Ishikawa (cell line): Measurements from ENCODE around the gene LMF1.

Experiments used
- EGR1 ChIP-seq: IDR thresholded peaks from 2 replicates; pipeline ENCODE4 v1.6.1; 2012
- EP300 ChIP-seq: IDR thresholded peaks from 2 replicates; pipeline ENCODE4 v1.6.1; 2012; ENCODE audit warnings: borderline replicate concordance
- FOXM1 ChIP-seq: IDR thresholded peaks from 2 replicates; pipeline ENCODE4 v1.6.1; 2012; ENCODE audit warnings: low read depth, borderline replicate concordance
- NFIC ChIP-seq: IDR thresholded peaks from 2 replicates; pipeline ENCODE4 v1.6.1; 2012
- RAD21 ChIP-seq: IDR thresholded peaks from 2 replicates; pipeline ENCODE4 v1.6.1; 2012; ENCODE audit warnings: low read depth
- REST ChIP-seq: IDR thresholded peaks from 2 replicates; pipeline ENCODE4 v1.6.1; 2012; ENCODE audit warnings: low read depth, mild to moderate bottlenecking
- TAF1 ChIP-seq: IDR thresholded peaks from 2 replicates; pipeline ENCODE4 v1.6.1; 2012; ENCODE audit warnings: low read depth, mild to moderate bottlenecking
- TCF12 ChIP-seq: IDR thresholded peaks from 2 replicates; pipeline ENCODE4 v1.6.1; 2012; ENCODE audit warnings: low read depth
- TEAD4 ChIP-seq: IDR thresholded peaks from 2 replicates; pipeline ENCODE4 v1.6.1; 2012
- YY1 ChIP-seq: IDR thresholded peaks from 2 replicates; pipeline ENCODE4 v1.6.1; 2012; ENCODE audit warnings: low read depth
- ZBTB7A ChIP-seq: IDR thresholded peaks from 2 replicates; pipeline ENCODE4 v1.6.1; 2012; ENCODE audit warnings: low read depth
- TF ChIP-seq, protein P1 (sequence below): IDR thresholded peaks from 2 replicates; pipeline ENCODE4 v1.6.1; 2012
- TF ChIP-seq, protein P2 (sequence below): IDR thresholded peaks from 2 replicates; pipeline ENCODE4 v1.6.1; 2012

DNA sequence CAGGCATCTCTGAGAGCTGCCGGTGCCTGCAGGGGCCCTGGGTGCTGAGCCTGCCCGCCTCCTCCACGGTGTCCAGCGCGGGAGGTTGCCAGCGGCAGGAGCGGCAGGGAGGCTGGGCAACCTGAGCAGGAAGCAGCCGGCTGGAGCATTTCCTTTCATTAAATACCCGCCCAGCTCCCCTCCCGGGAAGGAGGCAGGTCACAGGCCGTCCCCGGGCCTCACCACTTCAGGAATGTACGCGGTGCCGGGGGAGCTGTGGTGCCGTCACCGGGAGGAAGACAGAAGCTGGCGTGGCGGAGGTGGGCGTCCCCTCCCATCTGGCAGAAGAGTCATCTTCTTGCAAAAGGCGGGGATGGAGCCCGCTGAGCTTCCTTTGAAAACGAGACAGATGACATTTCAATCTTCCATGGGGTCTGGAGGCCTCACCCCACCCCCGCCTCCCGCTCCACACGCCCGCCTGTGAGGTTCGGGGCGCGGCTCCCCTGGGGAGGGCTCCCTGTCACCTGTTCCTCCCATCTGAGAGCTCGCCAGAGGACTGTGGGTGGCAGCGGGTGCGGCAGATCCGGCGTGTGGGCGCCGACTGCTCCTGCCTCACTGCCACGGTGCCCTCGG is 26.8 kb upstream of the LMF1 start:
- TF ChIP-seq ZBTB7A (no peak), REST (no peak), TEAD4 (0 out of 2 replicates have a peak, but pooled peaks have one; percentile 13), FOXM1 (no peak), EP300 (no peak), RAD21 (no peak), NFIC (no peak), EGR1 (no peak; the same call in 1 of the 2 replicates), YY1 (no peak), TAF1 (no peak), TCF12 (no peak)
- TF ChIP-seq, protein P1, sequence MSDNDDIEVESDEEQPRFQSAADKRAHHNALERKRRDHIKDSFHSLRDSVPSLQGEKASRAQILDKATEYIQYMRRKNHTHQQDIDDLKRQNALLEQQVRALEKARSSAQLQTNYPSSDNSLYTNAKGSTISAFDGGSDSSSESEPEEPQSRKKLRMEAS = no peak
- TF ChIP-seq, protein P2, sequence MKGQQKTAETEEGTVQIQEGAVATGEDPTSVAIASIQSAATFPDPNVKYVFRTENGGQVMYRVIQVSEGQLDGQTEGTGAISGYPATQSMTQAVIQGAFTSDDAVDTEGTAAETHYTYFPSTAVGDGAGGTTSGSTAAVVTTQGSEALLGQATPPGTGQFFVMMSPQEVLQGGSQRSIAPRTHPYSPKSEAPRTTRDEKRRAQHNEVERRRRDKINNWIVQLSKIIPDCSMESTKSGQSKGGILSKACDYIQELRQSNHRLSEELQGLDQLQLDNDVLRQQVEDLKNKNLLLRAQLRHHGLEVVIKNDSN = no peak
